HCT116 (cell line): Measurements from ENCODE around the gene SMC2. TPM values are rescaled to one million over a fixed set of nuclear protein-coding genes. Genes with fewer than 3 reads are reported as not detected.

Source experiments
- ATAC-seq: fragments of 200-7000 bp; cut with Tn5 transposase; 2 replicates; pipeline ENCODE4 v1.9.1; 2020; ENCODE audit warnings: mild to moderate bottlenecking, moderate library complexity
- BruUV-seq: library from RNA; stranded (reverse); fragments of 400-500 nt; replicated peaks from 2 replicates; lab custom pipeline; 2021; lab: Mats Ljungman, UMichigan
- CTCF ChIA-PET: fragments of 300-600 bp; sonication (Branson Sonifier 250); formaldehyde crosslinking; loops from one replicate; lab custom pipeline; 2021; ENCODE audit warnings: antibody characterized with exemption; lab: Charles Lee
- POLR2A ChIA-PET: fragments of 300-600, 350-600 bp; sonication (Branson Sonifier 250); formaldehyde crosslinking; loops from one replicate; lab custom pipeline; 2021; ENCODE audit warnings: antibody characterized with exemption; lab: Charles Lee
- RAD21 ChIA-PET, 2 experiments: fragments of 300-600 bp; sonication (Branson Sonifier 250); formaldehyde crosslinking; loops; one replicate each; lab custom pipeline; 2023; ENCODE audit warnings: low total read pairs in 2 of 2; ENCODE audit not compliant: uncharacterized antibody in 2 of 2, unreplicated experiment in 2 of 2, low non-redundant PET in 1 of 2; lab: Charles Lee
- DNase-seq: peaks from one replicate; pipeline ENCODE4 v3.0.0-alpha.2; 2010; ENCODE audit warnings: low read depth, low spot score
- H2AFZ ChIP-seq: fragments of 200-600 bp; shearing (Covaris generic), sonication (generic); 2 replicates; pipeline ENCODE4 v1.6.1; 2017; ENCODE audit warnings: low read depth, mixed run types, mixed read lengths, antibody characterized with exemption, low read length; ENCODE audit not compliant: poor library complexity, severe bottlenecking
- H3K27ac ChIP-seq: 2 replicates; pipeline ENCODE4 v1.5.1; 2012; ENCODE audit warnings: low read depth, low read length
- H3K27me3 ChIP-seq: fragments of 200-600 bp; sonication (generic); 2 replicates; pipeline ENCODE4 v1.6.1; 2016; ENCODE audit warnings: mixed run types, low read length, mixed read lengths; ENCODE audit not compliant: insufficient read depth
- H3K36me3 ChIP-seq, 2 experiments: fragments of 200-500 bp in 1 of 2; fragments of 200-600 bp in 1 of 2; sonication (Bioruptor generic) in 1 of 2; sonication (generic) in 1 of 2; 2 replicates each; pipeline versions ENCODE4 v1.5.1 to v1.6.1; 2014 to 2016; ENCODE audit warnings: low read length in 2 of 2, inconsistent platforms in 1 of 2, mixed read lengths in 1 of 2, mixed run types in 1 of 2; ENCODE audit not compliant: insufficient read depth in 2 of 2, control insufficient read depth in 1 of 2
- H3K4me1 ChIP-seq, 2 experiments: fragments of 200-600 bp in 1 of 2; sonication (generic) in 1 of 2; 2 replicates each; pipeline versions ENCODE4 v1.5.1 to v1.6.1; 2012 to 2017; ENCODE audit warnings: low read length in 2 of 2, inconsistent platforms in 1 of 2, mild to moderate bottlenecking in 1 of 2, mixed read lengths in 1 of 2, mixed run types in 1 of 2, moderate library complexity in 1 of 2; ENCODE audit not compliant: insufficient read depth in 2 of 2, control insufficient read depth in 1 of 2
- H3K4me2 ChIP-seq: fragments of 200-600 bp; sonication (generic); 2 replicates; pipeline ENCODE4 v1.6.1; 2017; ENCODE audit warnings: mixed run types, low read length, mixed read lengths
- H3K4me3 ChIP-seq, 2 experiments: fragments of 200-600 bp in 1 of 2; sonication (generic) in 1 of 2; replicated peaks in 1 of 2; 2 replicates each; pipeline ENCODE4 v1.5.1; 2011 to 2016; ENCODE audit warnings: low read length in 2 of 2, control low read depth in 1 of 2, low read depth in 1 of 2, mild to moderate bottlenecking in 1 of 2, mixed read lengths in 1 of 2, mixed run types in 1 of 2
- H3K79me2 ChIP-seq: fragments of 200-600 bp; sonication (generic); 2 replicates; pipeline ENCODE4 v1.6.1; 2017; ENCODE audit warnings: mild to moderate bottlenecking, mixed run types, low read length, moderate library complexity, mixed read lengths; ENCODE audit not compliant: insufficient read depth
- H3K9ac ChIP-seq: fragments of 200-600 bp; sonication (generic); 2 replicates; pipeline ENCODE4 v1.6.1; 2016; ENCODE audit warnings: low read length, mixed read lengths
- H3K9me2 ChIP-seq: fragments of 200-600 bp; sonication (generic), shearing (Covaris generic); 2 replicates; pipeline ENCODE4 v1.6.1; 2017; ENCODE audit warnings: mixed run types, mild to moderate bottlenecking, moderate library complexity; ENCODE audit not compliant: insufficient read depth
- H3K9me3 ChIP-seq, 2 experiments: fragments of 200-500 bp in 1 of 2; fragments of 200-600 bp in 1 of 2; sonication (Bioruptor generic) in 1 of 2; sonication (generic) in 1 of 2; 2 replicates each; pipeline ENCODE4 v1.6.1; 2014 to 2017; ENCODE audit warnings: low read length in 2 of 2, mixed read lengths in 2 of 2, inconsistent platforms in 1 of 2, low read depth in 1 of 2, mild to moderate bottlenecking in 1 of 2, mixed run types in 1 of 2, moderate library complexity in 1 of 2; ENCODE audit not compliant: control insufficient read depth in 1 of 2, insufficient read depth in 1 of 2
- H4K20me1 ChIP-seq: fragments of 200-600 bp; sonication (generic), shearing (Covaris generic); 2 replicates; pipeline ENCODE4 v1.6.1; 2017; ENCODE audit warnings: mixed run types, mild to moderate bottlenecking, moderate library complexity; ENCODE audit not compliant: insufficient read depth
- CBX3 ChIP-seq: IDR thresholded peaks from 2 replicates; pipeline ENCODE4 v1.6.1; 2012; ENCODE audit warnings: low read depth
- CEBPB ChIP-seq: IDR thresholded peaks from 2 replicates; pipeline ENCODE4 v1.6.1; 2012; ENCODE audit warnings: low read depth
- CTCF ChIP-seq, 3 experiments: fragments of 200-600 bp in 1 of 3; sonication (generic) in 1 of 3; IDR thresholded peaks in 2 of 3; conservative IDR thresholded peaks in 1 of 3; 2 replicates each; pipeline ENCODE4 v1.5.1; 2012 to 2017; ENCODE audit warnings: low read depth in 2 of 3, low read length in 2 of 3, antibody characterized with exemption in 1 of 3, borderline replicate concordance in 1 of 3, control low read depth in 1 of 3, mild to moderate bottlenecking in 1 of 3, mixed read lengths in 1 of 3, mixed run types in 1 of 3, moderate library complexity in 1 of 3; ENCODE audit not compliant: insufficient read depth in 1 of 3
- EGR1 ChIP-seq: IDR thresholded peaks from 2 replicates; pipeline ENCODE4 v1.6.1; 2012; ENCODE audit warnings: low read depth
- EZH2 ChIP-seq: fragments of 200-600 bp; sonication (generic); IDR thresholded peaks from 2 replicates; pipeline ENCODE4 v1.6.1; 2017; ENCODE audit warnings: antibody characterized with exemption, mixed run types
- FOSL1 ChIP-seq: IDR thresholded peaks from 2 replicates; pipeline ENCODE4 v1.6.1; 2012; ENCODE audit warnings: low read depth
- JUND ChIP-seq: IDR thresholded peaks from 2 replicates; pipeline ENCODE4 v1.6.1; 2012
- MAX ChIP-seq: IDR thresholded peaks from 2 replicates; pipeline ENCODE4 v1.6.1; 2012
- POLR2A ChIP-seq: IDR thresholded peaks from 2 replicates; pipeline ENCODE4 v1.7.0; 2011; ENCODE audit warnings: borderline replicate concordance; ENCODE audit not compliant: insufficient read depth, insufficient read length; ENCODE audit errors: extremely low read depth
- RAD21 ChIP-seq: IDR thresholded peaks from 2 replicates; pipeline ENCODE4 v1.6.1; 2012; ENCODE audit warnings: low read depth, mild to moderate bottlenecking
- SIN3A ChIP-seq: IDR thresholded peaks from 2 replicates; pipeline ENCODE4 v1.6.1; 2012; ENCODE audit warnings: low read depth
- SP1 ChIP-seq: IDR thresholded peaks from 2 replicates; pipeline ENCODE4 v1.6.1; 2012; ENCODE audit warnings: low read depth
- SRF ChIP-seq: IDR thresholded peaks from 2 replicates; pipeline ENCODE4 v1.6.1; 2012; ENCODE audit warnings: low read depth
- TCF7L2 ChIP-seq: IDR thresholded peaks from 2 replicates; pipeline ENCODE4 v1.7.0; 2011; ENCODE audit warnings: borderline replicate concordance, inconsistent platforms; ENCODE audit not compliant: insufficient read depth, insufficient read length; ENCODE audit errors: extremely low read depth
- YY1 ChIP-seq: IDR thresholded peaks from 2 replicates; pipeline ENCODE4 v1.6.1; 2011; ENCODE audit warnings: low read length, low read depth, moderate library complexity, mild to moderate bottlenecking; ENCODE audit not compliant: insufficient replicate concordance; ENCODE audit errors: extremely low read depth
- ZNF274 ChIP-seq: fragments of 200-500 bp; sonication (Bioruptor generic); IDR thresholded peaks from 2 replicates; pipeline ENCODE4 v1.6.1; 2014; ENCODE audit warnings: mild to moderate bottlenecking, low read depth, low read length, inconsistent platforms
- intact Hi-C: fragments of 100-400 bp; cut with micrococcal nuclease; formaldehyde crosslinking; loops from 2 replicates; pipeline ENCODE4 v1.10.0; 2022
- total RNA-seq: library from RNA; stranded (reverse); gene quantifications from one replicate; pipeline ENCODE4 v1.2.1, GENCODE V29; 2021; ENCODE audit not compliant: unreplicated experiment

Gene SMC2
- total RNA-seq, 1 experiment from 2014 or later, result 20.5 TPM

- ChIA-PET POLR2A (no interaction called here), RAD21 (no interaction called here), CTCF (no interaction called here)
- no TSS peak for BruUV-seq
- no peaks in the 10 kb centered on the region for H3K27me3 ChIP-seq
- no peak overlapping the region for H3K9ac ChIP-seq
- no peak for ATAC-seq
- H3K4me1 ChIP-seq, result peaks cover 11 to 16% of the 10 kb centered on the region in 2 experiments; a peak in 3 of 4 replicates
- H3K9me3 ChIP-seq, result no peaks in the 10 kb centered on the region
- no peak overlapping the region for H2AFZ ChIP-seq
- no peak overlapping the region for H3K4me3 ChIP-seq
- intact Hi-C loops, result no loop called here
- DNase-seq, result no peak
- H3K36me3 ChIP-seq, result no peaks in the 10 kb centered on the region
- TF ChIP-seq CEBPB (no peak), POLR2A (no peak)
- H3K79me2 ChIP-seq, result peaks cover 33% of the 10 kb centered on the region
- no peak overlapping the region for H3K4me2 ChIP-seq
- H4K20me1 ChIP-seq, result no peaks in the 10 kb centered on the region
- H3K27ac ChIP-seq, result no peak overlapping the region
- no peaks in the 10 kb centered on the region for H3K9me2 ChIP-seq
These were observed 3.0 kb upstream of the SMC2 start for GRCh38 chr9:104091116-104091515.

- ChIA-PET RAD21 (no interaction called here), POLR2A (no interaction called here), CTCF (no interaction called here)
- no peaks in the 10 kb centered on the region for H4K20me1 ChIP-seq
- no peak overlapping the region for H3K9ac ChIP-seq
- no peaks in the 10 kb centered on the region for H3K27me3 ChIP-seq
- peaks cover 39% of the 10 kb centered on the region for H3K79me2 ChIP-seq
- no peaks in the 10 kb centered on the region for H3K36me3 ChIP-seq
- ATAC-seq, result no peak
- intact Hi-C loops, result no loop called here
- H3K4me1 ChIP-seq, result peaks cover 11 to 16% of the 10 kb centered on the region in 2 experiments; a peak in 3 of 4 replicates
- H3K4me3 ChIP-seq, result no peak overlapping the region
- no peak overlapping the region for H3K4me2 ChIP-seq
- H3K9me2 ChIP-seq, result no peaks in the 10 kb centered on the region
- no peak for TF ChIP-seq TCF7L2
- no peak for TF ChIP-seq EZH2
- no peak for TF ChIP-seq POLR2A
- TF ChIP-seq RAD21, result no peak
- TF ChIP-seq ZNF274, result no peak
- TF ChIP-seq MAX, result no peak
- no peak for TF ChIP-seq CTCF (IDR thresholded peaks at IDR 0.05 in 2 of 3, conservative IDR thresholded peaks at IDR 0.05 in 1 of 3; ENCODE audit: borderline replicate concordance in 1 of 3, insufficient read depth in 1 of 3, low read depth in 2 of 3, low read length in 2 of 3)
- no peak for TF ChIP-seq SP1
- no peak for TF ChIP-seq FOSL1
- no peak for TF ChIP-seq YY1
- TF ChIP-seq EGR1, result no peak
- TF ChIP-seq SIN3A, result no peak
- TF ChIP-seq CBX3, result no peak
- no peak for TF ChIP-seq SRF
- TF ChIP-seq JUND, result no peak
- no peak overlapping the region for H3K27ac ChIP-seq
- no peaks in the 10 kb centered on the region for H3K9me3 ChIP-seq
- no peak for DNase-seq
- no peak overlapping the region for H2AFZ ChIP-seq
- BruUV-seq, result no TSS peak
These were observed 2.4 kb upstream of the SMC2 start for GRCh38 chr9:104091708-104092107.
